SK-N-SH treated with all-trans-retinoic acid at 6 μM for 48 hours (cell line): ENCODE results near the gene PDSS1.

Experiments
- ATAC-seq: fragments of 200-7000 bp; cut with Tn5 transposase; 3 replicates; pipeline ENCODE4 v1.9.1; 2020; ENCODE audit warnings: mild to moderate bottlenecking, moderate library complexity
- ARNTL ChIP-seq: fragments of 450-650 bp; formaldehyde crosslinking; IDR thresholded peaks from 2 replicates; pipeline ENCODE4 v1.5.0; 2020; ENCODE audit warnings: low read depth, mild to moderate bottlenecking, moderate library complexity, borderline replicate concordance
- BACH2 ChIP-seq: fragments of 250-450 bp; sonication (Bioruptor Pico); IDR thresholded peaks from 2 replicates; pipeline ENCODE4 v1.9.0; 2021; ENCODE audit warnings: mild to moderate bottlenecking, borderline replicate concordance
- CREB5 ChIP-seq: fragments of 250-450 bp; sonication (Bioruptor Pico); IDR thresholded peaks from 2 replicates; pipeline ENCODE4 v1.5.1; 2020; ENCODE audit warnings: low read depth, mild to moderate bottlenecking, moderate library complexity
- CSDC2 ChIP-seq: fragments of 250-450 bp; sonication (Bioruptor Pico); IDR thresholded peaks from 2 replicates; pipeline ENCODE4 v1.5.0; 2020; ENCODE audit warnings: mild to moderate bottlenecking, moderate library complexity
- ESRRG ChIP-seq: fragments of 250-450 bp; sonication (Bioruptor Pico); IDR thresholded peaks from 2 replicates; pipeline ENCODE4 v1.6.1; 2021; ENCODE audit warnings: mild to moderate bottlenecking
- ISL1 ChIP-seq: fragments of 250-450 bp; sonication (Bioruptor Pico); IDR thresholded peaks from 2 replicates; pipeline ENCODE4 v2.1.2; 2022; ENCODE audit warnings: mild to moderate bottlenecking, moderate library complexity
- OSR1 ChIP-seq: fragments of 250-450 bp; sonication (Bioruptor Pico); IDR thresholded peaks from 2 replicates; pipeline ENCODE4 v1.8.0; 2022; ENCODE audit warnings: moderate library complexity, mild to moderate bottlenecking, inconsistent platforms
- PATZ1 ChIP-seq: fragments of 250-450 bp; sonication (Bioruptor Pico); IDR thresholded peaks from 2 replicates; pipeline ENCODE4 v1.8.0; 2020; ENCODE audit warnings: mild to moderate bottlenecking, moderate library complexity, borderline replicate concordance
- RARB ChIP-seq: fragments of 250-450 bp; sonication (Bioruptor Pico); IDR thresholded peaks from 2 replicates; pipeline ENCODE4 v1.8.0; 2021; ENCODE audit warnings: mild to moderate bottlenecking, moderate library complexity
- TCF4 ChIP-seq: fragments of 250-450 bp; sonication (Bioruptor Pico); IDR thresholded peaks from 2 replicates; pipeline ENCODE4 v1.8.0; 2021; ENCODE audit warnings: mild to moderate bottlenecking, moderate library complexity, borderline replicate concordance
- TOX ChIP-seq: fragments of 250-450 bp; sonication (Bioruptor Pico); IDR thresholded peaks from 2 replicates; pipeline ENCODE4 v1.8.0; 2021; ENCODE audit warnings: mild to moderate bottlenecking, moderate library complexity, borderline replicate concordance
- TSHZ2 ChIP-seq: fragments of 250-450 bp; sonication (Bioruptor Pico); IDR thresholded peaks from 2 replicates; pipeline ENCODE4 v1.5.0; 2020; ENCODE audit warnings: mild to moderate bottlenecking, moderate library complexity
- ZC3H10 ChIP-seq: fragments of 250-450 bp; sonication (Bioruptor Pico); IDR thresholded peaks from 2 replicates; pipeline ENCODE4 v1.5.1; 2021; ENCODE audit warnings: mild to moderate bottlenecking, moderate library complexity
- ZFP3 ChIP-seq: fragments of 250-450 bp; sonication (Bioruptor Pico); IDR thresholded peaks from 2 replicates; pipeline ENCODE4 v1.5.0; 2020; ENCODE audit warnings: mild to moderate bottlenecking, moderate library complexity
- ZFP30 ChIP-seq: fragments of 450-650 bp; formaldehyde crosslinking; IDR thresholded peaks from 2 replicates; pipeline ENCODE4 v1.5.0; 2022; ENCODE audit warnings: mild to moderate bottlenecking, moderate library complexity
- ZNF565 ChIP-seq: fragments of 450-650 bp; formaldehyde crosslinking; conservative IDR thresholded peaks from 2 replicates; pipeline ENCODE4 v1.5.0; 2020; ENCODE audit warnings: low read depth, mild to moderate bottlenecking, moderate library complexity
- ZNF70 ChIP-seq: fragments of 450-650 bp; formaldehyde crosslinking; IDR thresholded peaks from 2 replicates; pipeline ENCODE4 v1.5.0; 2020; ENCODE audit warnings: mild to moderate bottlenecking, moderate library complexity
- TF ChIP-seq, protein P1 (sequence below): fragments of 250-450 bp; sonication (Bioruptor Pico); IDR thresholded peaks from 2 replicates; pipeline ENCODE4 v1.5.1; 2021; ENCODE audit warnings: mild to moderate bottlenecking, moderate library complexity

The PDSS1 gene

GRCh38 chr10:26725837-26726727, 28.6 kb downstream of the PDSS1 start:
- TF ChIP-seq TOX (CRISPR knock-in tag) (no peak), TCF4 (CRISPR knock-in tag) (no peak), ARNTL (no peak), CSDC2 (CRISPR knock-in tag) (no peak), CREB5 (CRISPR knock-in tag) (no peak), TSHZ2 (no peak), ZC3H10 (CRISPR knock-in tag) (no peak), OSR1 (CRISPR knock-in tag) (no peak), ZFP30 (CRISPR knock-in tag) (no peak), BACH2 (CRISPR knock-in tag) (no peak)
- ATAC-seq = peak; percentile 90

- TF ChIP-seq ISL1 (no peak), TCF4 (CRISPR knock-in tag) (no peak), RARB (CRISPR knock-in tag) (no peak), ARNTL (no peak), ZFP3 (CRISPR knock-in tag) (no peak), ZC3H10 (CRISPR knock-in tag) (no peak), ZNF565 (CRISPR knock-in tag) (no peak)
- TF ChIP-seq, protein P1, sequence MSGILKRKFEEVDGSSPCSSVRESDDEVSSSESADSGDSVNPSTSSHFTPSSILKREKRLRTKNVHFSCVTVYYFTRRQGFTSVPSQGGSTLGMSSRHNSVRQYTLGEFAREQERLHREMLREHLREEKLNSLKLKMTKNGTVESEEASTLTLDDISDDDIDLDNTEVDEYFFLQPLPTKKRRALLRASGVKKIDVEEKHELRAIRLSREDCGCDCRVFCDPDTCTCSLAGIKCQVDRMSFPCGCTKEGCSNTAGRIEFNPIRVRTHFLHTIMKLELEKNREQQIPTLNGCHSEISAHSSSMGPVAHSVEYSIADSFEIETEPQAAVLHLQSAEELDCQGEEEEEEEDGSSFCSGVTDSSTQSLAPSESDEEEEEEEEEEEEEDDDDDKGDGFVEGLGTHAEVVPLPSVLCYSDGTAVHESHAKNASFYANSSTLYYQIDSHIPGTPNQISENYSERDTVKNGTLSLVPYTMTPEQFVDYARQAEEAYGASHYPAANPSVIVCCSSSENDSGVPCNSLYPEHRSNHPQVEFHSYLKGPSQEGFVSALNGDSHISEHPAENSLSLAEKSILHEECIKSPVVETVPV (CRISPR knock-in tag) = no peak
- no peak for ATAC-seq
Observed at GRCh38 chr10:26727005-26727404, 29.5 kb downstream of the PDSS1 start.

DNA sequence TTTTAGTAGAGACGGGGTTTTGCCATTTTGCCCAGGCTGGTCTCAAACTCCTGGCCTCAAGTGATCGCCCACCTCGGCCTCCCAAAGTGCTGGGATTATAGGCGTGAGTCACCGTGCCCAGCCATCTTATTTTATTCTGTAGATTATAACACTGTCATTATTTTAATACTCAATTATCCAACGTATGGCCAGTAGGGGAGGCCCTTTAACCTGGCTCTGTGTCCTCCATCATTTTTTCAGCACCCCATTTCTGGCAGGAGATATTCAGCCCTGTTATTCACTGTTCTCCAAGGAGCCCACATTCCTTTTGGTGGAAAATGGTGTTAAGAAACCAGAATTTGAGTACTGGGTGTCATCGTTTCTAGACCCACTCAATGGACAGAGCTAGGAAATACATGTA, 31.5 kb downstream of the PDSS1 start:
- TF ChIP-seq TSHZ2 (no peak), ZFP3 (CRISPR knock-in tag) (no peak), ZNF70 (CRISPR knock-in tag) (no peak), CSDC2 (CRISPR knock-in tag) (no peak), OSR1 (CRISPR knock-in tag) (no peak), ZFP30 (CRISPR knock-in tag) (no peak), ESRRG (CRISPR knock-in tag) (no peak), PATZ1 (CRISPR knock-in tag) (no peak), TCF4 (CRISPR knock-in tag) (no peak)
- no peak for ATAC-seq
